Trophoblast cell (in vitro differentiated cells and primary cell): ENCODE results near the gene THSD4.
A peak's percentile ranks its signal among the peaks of the same experiment; 100 is the strongest.

Experiments
- DNase-seq, 2 donors: peaks; one replicate each; pipeline ENCODE4 v3.0.0-alpha.2; 2016
- H2AFZ ChIP-seq: 2 replicates; pipeline ENCODE4 v1.6.1; 2013; ENCODE audit warnings: low read length, moderate library complexity, mild to moderate bottlenecking; ENCODE audit not compliant: insufficient read depth, poor library complexity
- H2AK5ac ChIP-seq: 2 replicates; pipeline ENCODE4 v1.6.1; 2013; ENCODE audit warnings: mild to moderate bottlenecking, low read length
- H2BK120ac ChIP-seq: 2 replicates; pipeline ENCODE4 v1.6.1; 2013; ENCODE audit warnings: low read length, mild to moderate bottlenecking, moderate library complexity; ENCODE audit not compliant: insufficient read depth, poor library complexity
- H2BK12ac ChIP-seq: 2 replicates; pipeline ENCODE4 v1.6.1; 2013; ENCODE audit warnings: mild to moderate bottlenecking, low read length, moderate library complexity
- H2BK5ac ChIP-seq: 2 replicates; pipeline ENCODE4 v1.6.1; 2013; ENCODE audit warnings: low read length, low read depth, moderate library complexity, mild to moderate bottlenecking; ENCODE audit not compliant: poor library complexity
- H3K14ac ChIP-seq: 2 replicates; pipeline ENCODE4 v1.6.1; 2013; ENCODE audit warnings: mild to moderate bottlenecking, low read length
- H3K18ac ChIP-seq: 2 replicates; pipeline ENCODE4 v1.6.1; 2013; ENCODE audit warnings: mild to moderate bottlenecking, low read length
- H3K23ac ChIP-seq: 2 replicates; pipeline ENCODE4 v1.6.1; 2013; ENCODE audit warnings: low read length
- H3K27ac ChIP-seq: 2 replicates; pipeline ENCODE4 v1.5.1; 2013; ENCODE audit warnings: low read depth, mild to moderate bottlenecking, inconsistent platforms, low read length, moderate library complexity
- H3K27me3 ChIP-seq: 2 replicates; pipeline ENCODE4 v1.6.1; 2013; ENCODE audit warnings: inconsistent platforms, mild to moderate bottlenecking, low read length, moderate library complexity; ENCODE audit not compliant: insufficient read depth
- H3K36me3 ChIP-seq, 2 experiments: 1 replicate in 1 of 2; 2 replicates in 1 of 2; pipeline ENCODE4 v1.6.1; 2013; ENCODE audit warnings: low read length in 2 of 2, mild to moderate bottlenecking in 2 of 2, moderate library complexity in 1 of 2; ENCODE audit not compliant: insufficient read depth in 2 of 2, control insufficient read depth in 1 of 2
- H3K4ac ChIP-seq: 2 replicates; pipeline ENCODE4 v1.6.1; 2013; ENCODE audit warnings: low read depth, mild to moderate bottlenecking, low read length, moderate library complexity
- H3K4me1 ChIP-seq, 2 experiments: 1 replicate in 1 of 2; 2 replicates in 1 of 2; pipeline ENCODE4 v1.6.1; 2013; ENCODE audit warnings: low read length in 2 of 2, mild to moderate bottlenecking in 2 of 2, moderate library complexity in 1 of 2; ENCODE audit not compliant: insufficient read depth in 2 of 2, control insufficient read depth in 1 of 2
- H3K4me2 ChIP-seq: 2 replicates; pipeline ENCODE4 v1.6.1; 2013; ENCODE audit warnings: inconsistent platforms, mild to moderate bottlenecking, low read length, moderate library complexity
- H3K4me3 ChIP-seq: 2 replicates; pipeline ENCODE4 v1.5.1; 2013; ENCODE audit warnings: mild to moderate bottlenecking, low read depth, low read length, inconsistent platforms
- H3K79me1 ChIP-seq: one replicate; pipeline ENCODE4 v1.6.1; 2013; ENCODE audit warnings: low read length
- H3K79me2 ChIP-seq: 2 replicates; pipeline ENCODE4 v1.6.1; 2013; ENCODE audit warnings: low read length, mild to moderate bottlenecking; ENCODE audit not compliant: control insufficient read depth, insufficient read depth, poor library complexity
- H3K9ac ChIP-seq: 2 replicates; pipeline ENCODE4 v1.6.1; 2013; ENCODE audit warnings: mild to moderate bottlenecking, low read length
- H3K9me3 ChIP-seq: 2 replicates; pipeline ENCODE4 v1.6.1; 2013; ENCODE audit warnings: low read depth, mild to moderate bottlenecking, control low read depth, inconsistent platforms, low read length; ENCODE audit not compliant: insufficient read depth
- H4K12ac ChIP-seq: 2 replicates; pipeline ENCODE4 v1.6.1; 2013; ENCODE audit warnings: low read depth, mild to moderate bottlenecking, low read length, moderate library complexity
- H4K8ac ChIP-seq: 2 replicates; pipeline ENCODE4 v1.6.1; 2013; ENCODE audit warnings: low read depth, mild to moderate bottlenecking, low read length, moderate library complexity
- H4K91ac ChIP-seq: one replicate; pipeline ENCODE4 v1.6.1; 2013; ENCODE audit warnings: low read depth, mild to moderate bottlenecking, low read length, moderate library complexity
- WGBS: extraction: QIAGEN DNeasy Blood & Tissue Kit; methylation state at CpG from one replicate; pipeline ENCODE4 v1.1.7; 2013; ENCODE audit warnings: missing lambda C conversion rate; ENCODE audit not compliant: insufficient read length, insufficient coverage; ENCODE audit errors: extremely low coverage; 5-methylcytosine and 5-hydroxymethylcytosine counted together

Gene THSD4

GRCh38 chr15:71220828-71221227 lies 105.6 kb downstream of the THSD4 start:
- Histone ChIP-seq H2AK5ac (no peak overlapping the region), H3K36me3 (no peaks in the 10 kb centered on the region), H3K4ac (no peak overlapping the region), H2BK5ac (no peak overlapping the region), H3K23ac (no peak overlapping the region), H3K9ac (no peak overlapping the region), H4K91ac (no peak overlapping the region), H3K79me1 (no peaks in the 10 kb centered on the region), H3K4me2 (no peak overlapping the region), H3K14ac (no peak overlapping the region), H4K12ac (no peak overlapping the region), H2AFZ (no peak overlapping the region), H3K79me2 (no peaks in the 10 kb centered on the region), H3K9me3 (peaks cover 2% of the 10 kb centered on the region), H2BK120ac (no peak overlapping the region), H3K4me3 (no peak overlapping the region), H3K18ac (no peak overlapping the region), H3K4me1 (no peaks in the 10 kb centered on the region), H3K27me3 (peaks cover under 1% of the 10 kb centered on the region), H3K27ac (no peak overlapping the region), H2BK12ac (no peak overlapping the region), H4K8ac (no peak overlapping the region)
- DNase-seq = no peak
- WGBS = no CpG with 5 or more reads among the region's 3 CpGs

- no peak overlapping the region for H3K23ac ChIP-seq
- no CpG with 5 or more reads among the region's 2 CpGs for WGBS
- H2AFZ ChIP-seq = no peak overlapping the region
- H3K27me3 ChIP-seq = no peaks in the 10 kb centered on the region
- H3K79me1 ChIP-seq = no peaks in the 10 kb centered on the region
- H3K79me2 ChIP-seq = no peaks in the 10 kb centered on the region
- H3K4me2 ChIP-seq = no peak overlapping the region
- peaks cover 2% of the 10 kb centered on the region for H3K9me3 ChIP-seq
- no peak overlapping the region for H4K8ac ChIP-seq
- no peak overlapping the region for H3K14ac ChIP-seq
- no peak overlapping the region for H3K18ac ChIP-seq
- no peak overlapping the region for H3K4me3 ChIP-seq
- H3K36me3 ChIP-seq = no peaks in the 10 kb centered on the region
- no peak overlapping the region for H4K91ac ChIP-seq
- no peaks in the 10 kb centered on the region for H3K4me1 ChIP-seq
- H3K9ac ChIP-seq = no peak overlapping the region
- H2BK120ac ChIP-seq = no peak overlapping the region
- H2BK5ac ChIP-seq = no peak overlapping the region
- no peak overlapping the region for H3K27ac ChIP-seq
- H3K4ac ChIP-seq = no peak overlapping the region
- no peak overlapping the region for H4K12ac ChIP-seq
- H2BK12ac ChIP-seq = no peak overlapping the region
- DNase-seq = no peak
- H2AK5ac ChIP-seq = no peak overlapping the region
Observed at GRCh38 chr15:71221417-71221816, 106.1 kb downstream of the THSD4 start.

GRCh38 chr15:71223516-71223915 lies 108.2 kb downstream of the THSD4 start:
- H3K79me1 ChIP-seq = no peaks in the 10 kb centered on the region
- H3K27me3 ChIP-seq = no peaks in the 10 kb centered on the region
- peaks cover 2% of the 10 kb centered on the region for H3K9me3 ChIP-seq
- H3K14ac ChIP-seq = no peak overlapping the region
- no peak overlapping the region for H3K18ac ChIP-seq
- H3K23ac ChIP-seq = no peak overlapping the region
- H3K27ac ChIP-seq = no peak overlapping the region
- WGBS = no CpG with 5 or more reads among the region's 2 CpGs
- no peak overlapping the region for H2BK120ac ChIP-seq
- no peaks in the 10 kb centered on the region for H3K79me2 ChIP-seq
- DNase-seq = peak; percentile 20 to 44
- H4K8ac ChIP-seq = no peak overlapping the region
- no peaks in the 10 kb centered on the region for H3K4me1 ChIP-seq
- no peak overlapping the region for H3K4me2 ChIP-seq
- H2BK5ac ChIP-seq = no peak overlapping the region
- H4K12ac ChIP-seq = no peak overlapping the region
- no peak overlapping the region for H3K4ac ChIP-seq
- no peak overlapping the region for H3K4me3 ChIP-seq
- H2BK12ac ChIP-seq = no peak overlapping the region
- no peak overlapping the region for H3K9ac ChIP-seq
- no peak overlapping the region for H2AFZ ChIP-seq
- no peaks in the 10 kb centered on the region for H3K36me3 ChIP-seq
- no peak overlapping the region for H4K91ac ChIP-seq
- no peak overlapping the region for H2AK5ac ChIP-seq

GRCh38 chr15:71224024-71224423 lies 108.8 kb downstream of the THSD4 start:
- no peak overlapping the region for H3K18ac ChIP-seq
- H2BK5ac ChIP-seq = no peak overlapping the region
- no peak overlapping the region for H4K12ac ChIP-seq
- H3K4me1 ChIP-seq = no peaks in the 10 kb centered on the region
- H3K27me3 ChIP-seq = no peaks in the 10 kb centered on the region
- H3K27ac ChIP-seq = no peak overlapping the region
- H3K79me2 ChIP-seq = no peaks in the 10 kb centered on the region
- no peak overlapping the region for H2AK5ac ChIP-seq
- H2AFZ ChIP-seq = no peak overlapping the region
- no peaks in the 10 kb centered on the region for H3K79me1 ChIP-seq
- peaks cover 2% of the 10 kb centered on the region for H3K9me3 ChIP-seq
- no peak overlapping the region for H3K9ac ChIP-seq
- H3K14ac ChIP-seq = no peak overlapping the region
- no peak overlapping the region for H4K8ac ChIP-seq
- H3K4me2 ChIP-seq = no peak overlapping the region
- no peaks in the 10 kb centered on the region for H3K36me3 ChIP-seq
- no peak overlapping the region for H4K91ac ChIP-seq
- DNase-seq = no peak
- no peak overlapping the region for H3K23ac ChIP-seq
- WGBS = no CpG with 5 or more reads among the region's 4 CpGs
- H3K4me3 ChIP-seq = no peak overlapping the region
- H2BK120ac ChIP-seq = no peak overlapping the region
- no peak overlapping the region for H2BK12ac ChIP-seq
- H3K4ac ChIP-seq = no peak overlapping the region
